ENCODE data around the gene FASN. TPM values are rescaled to one million over a fixed set of nuclear protein-coding genes. Genes with fewer than 3 reads are reported as not detected.
A peak's percentile ranks its signal among the peaks of the same experiment; 100 is the strongest.

Gene FASN
- total and polyA plus RNA-seq, 2 of the 13 experiments (the other 11 are each of a cell fraction or from before 2014, with no cell fraction given): 51.7 to 101 TPM

DNA sequence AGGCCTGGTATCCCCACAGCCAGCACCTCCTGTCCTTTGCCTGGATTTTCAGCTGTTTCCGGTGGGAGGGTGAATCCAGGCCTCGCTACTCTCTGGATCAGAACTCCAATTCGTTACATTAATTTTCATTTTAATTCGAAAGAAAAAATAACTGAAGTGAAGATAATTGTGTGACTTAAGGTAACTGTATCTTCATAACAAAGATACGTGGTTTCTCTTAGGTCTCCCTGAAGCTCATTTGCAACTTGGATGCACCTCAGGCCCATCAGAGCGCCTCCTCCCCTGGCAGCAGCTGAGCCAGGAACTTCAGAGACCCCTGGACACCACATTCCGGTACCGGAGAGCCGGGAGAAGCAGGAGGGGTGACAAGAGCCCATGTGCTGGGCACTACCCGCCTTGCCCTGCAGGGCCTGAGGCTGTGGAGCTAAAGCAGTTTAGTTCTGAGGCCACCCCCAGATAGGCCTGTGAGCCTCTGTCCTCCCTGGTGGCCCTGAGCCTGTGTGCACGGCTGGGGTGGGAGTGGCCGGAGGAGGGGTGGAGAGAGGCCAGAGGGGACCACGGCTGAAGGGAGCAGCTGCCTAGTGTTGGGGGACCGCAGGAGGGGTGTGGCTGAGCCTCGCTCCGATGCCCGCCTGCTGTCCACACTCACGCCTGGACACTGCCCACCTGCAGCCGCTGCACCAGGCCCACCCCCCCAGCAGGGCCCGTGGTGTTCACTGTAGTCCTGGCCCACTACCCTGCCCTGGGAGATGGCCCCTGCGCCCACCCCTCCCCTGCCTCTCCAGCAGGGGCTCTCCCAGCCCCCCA, 21.0 kb downstream of the FASN start (continued):
- TF ChIP-seq, protein P1, sequence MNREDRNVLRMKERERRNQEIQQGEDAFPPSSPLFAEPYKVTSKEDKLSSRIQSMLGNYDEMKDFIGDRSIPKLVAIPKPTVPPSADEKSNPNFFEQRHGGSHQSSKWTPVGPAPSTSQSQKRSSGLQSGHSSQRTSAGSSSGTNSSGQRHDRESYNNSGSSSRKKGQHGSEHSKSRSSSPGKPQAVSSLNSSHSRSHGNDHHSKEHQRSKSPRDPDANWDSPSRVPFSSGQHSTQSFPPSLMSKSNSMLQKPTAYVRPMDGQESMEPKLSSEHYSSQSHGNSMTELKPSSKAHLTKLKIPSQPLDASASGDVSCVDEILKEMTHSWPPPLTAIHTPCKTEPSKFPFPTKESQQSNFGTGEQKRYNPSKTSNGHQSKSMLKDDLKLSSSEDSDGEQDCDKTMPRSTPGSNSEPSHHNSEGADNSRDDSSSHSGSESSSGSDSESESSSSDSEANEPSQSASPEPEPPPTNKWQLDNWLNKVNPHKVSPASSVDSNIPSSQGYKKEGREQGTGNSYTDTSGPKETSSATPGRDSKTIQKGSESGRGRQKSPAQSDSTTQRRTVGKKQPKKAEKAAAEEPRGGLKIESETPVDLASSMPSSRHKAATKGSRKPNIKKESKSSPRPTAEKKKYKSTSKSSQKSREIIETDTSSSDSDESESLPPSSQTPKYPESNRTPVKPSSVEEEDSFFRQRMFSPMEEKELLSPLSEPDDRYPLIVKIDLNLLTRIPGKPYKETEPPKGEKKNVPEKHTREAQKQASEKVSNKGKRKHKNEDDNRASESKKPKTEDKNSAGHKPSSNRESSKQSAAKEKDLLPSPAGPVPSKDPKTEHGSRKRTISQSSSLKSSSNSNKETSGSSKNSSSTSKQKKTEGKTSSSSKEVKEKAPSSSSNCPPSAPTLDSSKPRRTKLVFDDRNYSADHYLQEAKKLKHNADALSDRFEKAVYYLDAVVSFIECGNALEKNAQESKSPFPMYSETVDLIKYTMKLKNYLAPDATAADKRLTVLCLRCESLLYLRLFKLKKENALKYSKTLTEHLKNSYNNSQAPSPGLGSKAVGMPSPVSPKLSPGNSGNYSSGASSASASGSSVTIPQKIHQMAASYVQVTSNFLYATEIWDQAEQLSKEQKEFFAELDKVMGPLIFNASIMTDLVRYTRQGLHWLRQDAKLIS (CRISPR knock-in tag; IDR thresholded peaks at IDR 0.05): no peak
- no peak for TF ChIP-seq NBN (conservative IDR thresholded peaks at IDR 0.05)
- peak; percentile 50; the same call in 1 of the 2 replicates for TF ChIP-seq MYC (CRISPR knock-in tag; IDR thresholded peaks at IDR 0.05; ENCODE audit: borderline replicate concordance)
- TF ChIP-seq ZFP41 (CRISPR knock-in tag; IDR thresholded peaks at IDR 0.05; ENCODE audit: borderline replicate concordance): 0 out of 2 replicates have a peak, but pooled peaks have one; percentile 35
- TF ChIP-seq ZNF543 (CRISPR knock-in tag; IDR thresholded peaks at IDR 0.05): no peak
- TF ChIP-seq MZF1 (CRISPR knock-in tag; IDR thresholded peaks at IDR 0.05; ENCODE audit: borderline replicate concordance): no peak
- TF ChIP-seq JARID2 (CRISPR knock-in tag; IDR thresholded peaks at IDR 0.05; ENCODE audit: insufficient replicate concordance): no peak
- TF ChIP-seq, protein P2, sequence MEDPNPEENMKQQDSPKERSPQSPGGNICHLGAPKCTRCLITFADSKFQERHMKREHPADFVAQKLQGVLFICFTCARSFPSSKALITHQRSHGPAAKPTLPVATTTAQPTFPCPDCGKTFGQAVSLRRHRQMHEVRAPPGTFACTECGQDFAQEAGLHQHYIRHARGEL (CRISPR knock-in tag; IDR thresholded peaks at IDR 0.05): no peak
- no peak for TF ChIP-seq ELF4 (CRISPR knock-in tag; IDR thresholded peaks at IDR 0.05; ENCODE audit: borderline replicate concordance)
- TF ChIP-seq NFYB (CRISPR knock-in tag; IDR thresholded peaks at IDR 0.05): no peak
- no peak for TF ChIP-seq ZNF619 (CRISPR knock-in tag; IDR thresholded peaks at IDR 0.05)
- TF ChIP-seq REXO4 (CRISPR knock-in tag; IDR thresholded peaks at IDR 0.05; ENCODE audit: borderline replicate concordance): 0 out of 2 replicates have a peak, but pooled peaks have one; percentile 9
- TF ChIP-seq SATB2 (CRISPR knock-in tag; IDR thresholded peaks at IDR 0.05): no peak
- no peak for TF ChIP-seq ZNF841 (CRISPR knock-in tag; IDR thresholded peaks at IDR 0.05; ENCODE audit: borderline replicate concordance)
- TF ChIP-seq TBX3 (IDR thresholded peaks at IDR 0.05; ENCODE audit: borderline replicate concordance): no peak
- TF ChIP-seq SMARCC2 (IDR thresholded peaks at IDR 0.05): no peak
- 0 out of 2 replicates have a peak, but pooled peaks have one; percentile 8 for TF ChIP-seq ZBTB20 (CRISPR knock-in tag; IDR thresholded peaks at IDR 0.05; ENCODE audit: borderline replicate concordance, low read depth)
- no peak for TF ChIP-seq ZNF24 (IDR thresholded peaks at IDR 0.05)
- no peak; the same call in 1 of the 2 replicates for TF ChIP-seq ZNF776 (CRISPR knock-in tag; IDR thresholded peaks at IDR 0.05)
- TF ChIP-seq ZNF160 (CRISPR knock-in tag; IDR thresholded peaks at IDR 0.05): no peak
- TF ChIP-seq, protein P3, sequence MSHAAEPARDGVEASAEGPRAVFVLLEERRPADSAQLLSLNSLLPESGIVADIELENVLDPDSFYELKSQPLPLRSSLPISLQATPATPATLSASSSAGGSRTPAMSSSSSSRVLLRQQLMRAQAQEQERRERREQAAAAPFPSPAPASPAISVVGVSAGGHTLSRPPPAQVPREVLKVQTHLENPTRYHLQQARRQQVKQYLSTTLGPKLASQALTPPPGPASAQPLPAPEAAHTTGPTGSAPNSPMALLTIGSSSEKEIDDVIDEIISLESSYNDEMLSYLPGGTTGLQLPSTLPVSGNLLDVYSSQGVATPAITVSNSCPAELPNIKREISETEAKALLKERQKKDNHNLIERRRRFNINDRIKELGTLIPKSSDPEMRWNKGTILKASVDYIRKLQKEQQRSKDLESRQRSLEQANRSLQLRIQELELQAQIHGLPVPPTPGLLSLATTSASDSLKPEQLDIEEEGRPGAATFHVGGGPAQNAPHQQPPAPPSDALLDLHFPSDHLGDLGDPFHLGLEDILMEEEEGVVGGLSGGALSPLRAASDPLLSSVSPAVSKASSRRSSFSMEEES (CRISPR knock-in tag; IDR thresholded peaks at IDR 0.05): no peak
- no peak for TF ChIP-seq JUND (CRISPR knock-in tag; IDR thresholded peaks at IDR 0.05)
- TF ChIP-seq, protein P4, sequence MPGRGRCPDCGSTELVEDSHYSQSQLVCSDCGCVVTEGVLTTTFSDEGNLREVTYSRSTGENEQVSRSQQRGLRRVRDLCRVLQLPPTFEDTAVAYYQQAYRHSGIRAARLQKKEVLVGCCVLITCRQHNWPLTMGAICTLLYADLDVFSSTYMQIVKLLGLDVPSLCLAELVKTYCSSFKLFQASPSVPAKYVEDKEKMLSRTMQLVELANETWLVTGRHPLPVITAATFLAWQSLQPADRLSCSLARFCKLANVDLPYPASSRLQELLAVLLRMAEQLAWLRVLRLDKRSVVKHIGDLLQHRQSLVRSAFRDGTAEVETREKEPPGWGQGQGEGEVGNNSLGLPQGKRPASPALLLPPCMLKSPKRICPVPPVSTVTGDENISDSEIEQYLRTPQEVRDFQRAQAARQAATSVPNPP (CRISPR knock-in tag; IDR thresholded peaks at IDR 0.05): no peak
- no peak for TF ChIP-seq CEBPB (IDR thresholded peaks at IDR 0.05; ENCODE audit: borderline replicate concordance, low read depth, low read length)
- TF ChIP-seq GATAD1 (CRISPR knock-in tag; IDR thresholded peaks at IDR 0.05): no peak

All from HepG2 (cell line).